Fibroblast of lung (primary cell): ENCODE measurements around the gene TIGD1. TPM values are rescaled to one million over a fixed set of nuclear protein-coding genes. Genes with fewer than 3 reads are reported as not detected.
A peak's percentile ranks its signal among the peaks of the same experiment; 100 is the strongest.

Source experiments
- DNase-seq, 2 donors: peaks; one replicate each; pipeline versions ENCODE4 v3.0.0 to v3.0.0-alpha.2; 2010; ENCODE audit warnings: low read depth in 2 of 2
- H2AFZ ChIP-seq: 2 replicates; pipeline ENCODE4 v1.5.1; 2012; ENCODE audit warnings: low read length, control low read depth, inconsistent platforms
- H3K27ac ChIP-seq: 2 replicates; pipeline ENCODE4 v1.5.1; 2011; ENCODE audit warnings: low read length, control low read depth; ENCODE audit not compliant: insufficient read depth
- H3K27me3 ChIP-seq: 2 replicates; pipeline ENCODE4 v1.5.1; 2011; ENCODE audit warnings: mild to moderate bottlenecking, low read length; ENCODE audit not compliant: control insufficient read depth, insufficient read depth
- H3K36me3 ChIP-seq: 2 replicates; pipeline ENCODE4 v1.5.1; 2011; ENCODE audit warnings: low read length; ENCODE audit not compliant: control insufficient read depth, insufficient read depth
- H3K4me1 ChIP-seq: 2 replicates; pipeline ENCODE4 v1.5.1; 2011; ENCODE audit warnings: low read length; ENCODE audit not compliant: control insufficient read depth, insufficient read depth; ENCODE audit errors: extremely low read depth
- H3K4me2 ChIP-seq: 2 replicates; pipeline ENCODE4 v1.5.1; 2011; ENCODE audit warnings: low read length, control low read depth; ENCODE audit not compliant: insufficient read depth; ENCODE audit errors: extremely low read depth
- H3K4me3 ChIP-seq, 4 experiments: fragments of 200-600 bp in 1 of 4; sonication (generic) in 1 of 4; replicated peaks in 1 of 4; 2 replicates each; pipeline ENCODE4 v1.5.1; 2011 to 2016; ENCODE audit warnings: low read length in 4 of 4, low read depth in 3 of 4, mild to moderate bottlenecking in 3 of 4, control low read depth in 2 of 4, inconsistent platforms in 1 of 4, mixed read lengths in 1 of 4; ENCODE audit not compliant: insufficient read depth in 1 of 4; ENCODE audit errors: control extremely low read depth in 1 of 4
- H3K79me2 ChIP-seq: 2 replicates; pipeline ENCODE4 v1.5.1; 2012; ENCODE audit warnings: mild to moderate bottlenecking, low read length, inconsistent platforms; ENCODE audit not compliant: control insufficient read depth, insufficient read depth
- H3K9ac ChIP-seq: 2 replicates; pipeline ENCODE4 v1.5.1; 2011; ENCODE audit warnings: mild to moderate bottlenecking, low read length, control low read depth; ENCODE audit not compliant: insufficient read depth
- H3K9me3 ChIP-seq: 2 replicates; pipeline ENCODE4 v1.5.1; 2012; ENCODE audit warnings: low read depth, low read length; ENCODE audit not compliant: control insufficient read depth, insufficient read depth
- H4K20me1 ChIP-seq: 2 replicates; pipeline ENCODE4 v1.5.1; 2011; ENCODE audit warnings: low read length; ENCODE audit not compliant: control insufficient read depth, insufficient read depth; ENCODE audit errors: extremely low read depth
- EZH2 ChIP-seq: IDR thresholded peaks from 2 replicates; pipeline ENCODE4 v1.5.1; 2012; ENCODE audit warnings: low read length, control low read depth, mild to moderate bottlenecking; ENCODE audit errors: missing control alignments
- polyA plus RNA-seq, 2 donors: library from polyadenylated mRNA; depleted of rRNA in 1 of 2; stranded (reverse) in 1 of 2; unstranded in 1 of 2; fragments of >200 nt; gene quantifications; 2 replicates each; pipeline ENCODE4 v1.2.1, GENCODE V29; 2011 to 2012; ENCODE audit warnings: missing spikeins in 1 of 2
- total RNA-seq: library from RNA; depleted of rRNA; stranded (reverse); fragments of >200 nt; gene quantifications from 2 replicates; pipeline ENCODE4 v1.2.1, GENCODE V29; 2014
- TF ChIP-seq, protein P1 (sequence below), 2 donors: IDR thresholded peaks in 1 of 2; conservative IDR thresholded peaks in 1 of 2; 1 replicate in 1 of 2; 2 replicates in 1 of 2; pipeline ENCODE4 v1.5.1; 2011 to 2012; ENCODE audit warnings: low read length in 2 of 2, control low read depth in 1 of 2, inconsistent platforms in 1 of 2, low read depth in 1 of 2, mild to moderate bottlenecking in 1 of 2

TIGD1 gene
- total and polyA plus RNA-seq, 2 donors (not counting 1 experiment from before 2014, with no cell fraction given): 2.5 to 4.0 TPM

DNA sequence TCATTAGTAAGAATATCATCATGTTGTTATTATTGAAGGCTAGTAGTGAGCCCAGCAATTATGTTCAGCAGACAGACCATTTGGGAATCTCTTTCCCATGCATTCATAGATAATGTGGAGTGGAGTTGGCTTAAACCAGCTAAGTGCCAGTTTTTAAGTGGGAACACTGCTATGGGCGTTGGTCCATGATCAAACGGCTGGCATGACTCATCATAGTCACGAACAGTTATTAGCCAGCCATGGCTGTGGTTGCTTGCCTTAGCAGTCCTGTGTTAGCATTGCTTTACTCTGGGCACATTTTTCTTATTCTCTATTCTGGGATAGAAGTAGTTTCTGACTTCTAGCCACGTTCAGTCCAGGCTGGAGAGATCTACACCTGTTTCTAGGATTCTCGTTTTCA is 17.8 kb upstream of the TIGD1 start:
- peak; percentile 84 to 86 for DNase-seq
- H3K27me3 ChIP-seq: no peaks in the 10 kb centered on the region
- no peak overlapping the region for H3K9ac ChIP-seq
- TF ChIP-seq EZH2: no peak
- TF ChIP-seq, protein P1, sequence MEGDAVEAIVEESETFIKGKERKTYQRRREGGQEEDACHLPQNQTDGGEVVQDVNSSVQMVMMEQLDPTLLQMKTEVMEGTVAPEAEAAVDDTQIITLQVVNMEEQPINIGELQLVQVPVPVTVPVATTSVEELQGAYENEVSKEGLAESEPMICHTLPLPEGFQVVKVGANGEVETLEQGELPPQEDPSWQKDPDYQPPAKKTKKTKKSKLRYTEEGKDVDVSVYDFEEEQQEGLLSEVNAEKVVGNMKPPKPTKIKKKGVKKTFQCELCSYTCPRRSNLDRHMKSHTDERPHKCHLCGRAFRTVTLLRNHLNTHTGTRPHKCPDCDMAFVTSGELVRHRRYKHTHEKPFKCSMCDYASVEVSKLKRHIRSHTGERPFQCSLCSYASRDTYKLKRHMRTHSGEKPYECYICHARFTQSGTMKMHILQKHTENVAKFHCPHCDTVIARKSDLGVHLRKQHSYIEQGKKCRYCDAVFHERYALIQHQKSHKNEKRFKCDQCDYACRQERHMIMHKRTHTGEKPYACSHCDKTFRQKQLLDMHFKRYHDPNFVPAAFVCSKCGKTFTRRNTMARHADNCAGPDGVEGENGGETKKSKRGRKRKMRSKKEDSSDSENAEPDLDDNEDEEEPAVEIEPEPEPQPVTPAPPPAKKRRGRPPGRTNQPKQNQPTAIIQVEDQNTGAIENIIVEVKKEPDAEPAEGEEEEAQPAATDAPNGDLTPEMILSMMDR (conservative IDR thresholded peaks at IDR 0.05 in 1 of 2, IDR thresholded peaks at IDR 0.05 in 1 of 2; ENCODE audit: low read depth in 1 of 2, low read length in 2 of 2): no peak
- peaks cover 12% of the 10 kb centered on the region for H3K36me3 ChIP-seq
- H3K4me2 ChIP-seq: no peak overlapping the region
- no peak overlapping the region for H2AFZ ChIP-seq
- no peaks in the 10 kb centered on the region for H3K9me3 ChIP-seq
- H3K4me3 ChIP-seq: no peak overlapping the region
- H3K79me2 ChIP-seq: no peaks in the 10 kb centered on the region
- peaks cover 2% of the 10 kb centered on the region for H3K4me1 ChIP-seq
- no peaks in the 10 kb centered on the region for H4K20me1 ChIP-seq
- peak overlapping the region; percentile 64 for H3K27ac ChIP-seq

GRCh38 chr2:232567721-232568120 is 17.4 kb upstream of the TIGD1 start:
- TF ChIP-seq EZH2: no peak
- TF ChIP-seq, protein P1 (conservative IDR thresholded peaks at IDR 0.05 in 1 of 2, IDR thresholded peaks at IDR 0.05 in 1 of 2; ENCODE audit: low read depth in 1 of 2, low read length in 2 of 2): no peak
- no peak overlapping the region for H3K4me3 ChIP-seq
- H3K9me3 ChIP-seq: no peaks in the 10 kb centered on the region
- no peaks in the 10 kb centered on the region for H3K27me3 ChIP-seq
- no peak overlapping the region for H2AFZ ChIP-seq
- H3K4me1 ChIP-seq: peaks cover 2% of the 10 kb centered on the region
- H3K27ac ChIP-seq: peak overlapping the region; percentile 64
- peaks cover 12% of the 10 kb centered on the region for H3K36me3 ChIP-seq
- no peaks in the 10 kb centered on the region for H4K20me1 ChIP-seq
- no peak for DNase-seq
- H3K79me2 ChIP-seq: no peaks in the 10 kb centered on the region
- H3K9ac ChIP-seq: no peak overlapping the region
- no peak overlapping the region for H3K4me2 ChIP-seq

DNA sequence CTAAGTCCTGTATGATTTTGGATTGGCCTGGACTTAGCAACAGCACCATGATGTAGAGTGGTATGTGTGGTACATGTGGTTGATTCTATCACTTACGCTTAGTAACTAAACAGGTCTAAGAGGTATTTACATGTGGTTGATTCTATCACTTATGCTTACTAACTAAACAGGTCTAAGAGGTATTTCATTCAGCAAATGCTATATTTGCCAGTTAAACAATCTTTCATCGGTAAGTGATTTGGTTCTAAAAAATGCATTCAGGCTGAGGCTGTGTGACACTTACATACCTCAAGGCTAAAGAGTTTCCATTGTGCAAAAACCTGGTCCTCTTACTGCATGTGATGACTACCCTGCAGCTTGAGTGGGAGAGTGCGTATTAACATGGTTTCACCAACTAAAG is 13.2 kb upstream of the TIGD1 start:
- no peaks in the 10 kb centered on the region for H3K9me3 ChIP-seq
- no peaks in the 10 kb centered on the region for H3K79me2 ChIP-seq
- H3K27ac ChIP-seq: no peak overlapping the region
- no peak overlapping the region for H3K4me3 ChIP-seq
- H3K27me3 ChIP-seq: no peaks in the 10 kb centered on the region
- peaks cover 2% of the 10 kb centered on the region for H3K4me1 ChIP-seq
- H3K9ac ChIP-seq: no peak overlapping the region
- H3K36me3 ChIP-seq: peaks cover 6% of the 10 kb centered on the region
- no peaks in the 10 kb centered on the region for H4K20me1 ChIP-seq
- TF ChIP-seq, protein P1 (conservative IDR thresholded peaks at IDR 0.05 in 1 of 2, IDR thresholded peaks at IDR 0.05 in 1 of 2; ENCODE audit: low read depth in 1 of 2, low read length in 2 of 2): no peak
- TF ChIP-seq EZH2: no peak
- peak in 1 of 2 donors; percentile 74 for DNase-seq
- no peak overlapping the region for H2AFZ ChIP-seq
- H3K4me2 ChIP-seq: no peak overlapping the region
